Chondrocyte (in vitro differentiated cells): ENCODE data around the gene RPTOR. TPM values are rescaled to one million over a fixed set of nuclear protein-coding genes. Genes with fewer than 3 reads are reported as not detected.
A peak's percentile ranks its signal among the peaks of the same experiment; 100 is the strongest.

ENCODE experiments used
- DNase-seq: peaks from one replicate; pipeline ENCODE4 v3.0.0; 2021; ENCODE audit warnings: mixed read lengths, low spot score
- H3K27ac Mint-ChIP-seq: one replicate; pipeline ENCODE4 v1.8.0; 2021; ENCODE audit warnings: mild to moderate bottlenecking, moderate library complexity, mixed read lengths; ENCODE audit not compliant: unreplicated experiment
- H3K27me3 Mint-ChIP-seq: 2 replicates; pipeline ENCODE4 v1.8.0; 2021; ENCODE audit warnings: low read depth, mixed read lengths
- H3K36me3 Mint-ChIP-seq: 2 replicates; pipeline ENCODE4 v1.8.0; 2021; ENCODE audit warnings: low read depth, mixed read lengths
- H3K4me1 Mint-ChIP-seq: 2 replicates; pipeline ENCODE4 v1.8.0; 2021; ENCODE audit warnings: low read depth, mild to moderate bottlenecking, mixed read lengths
- H3K4me3 Mint-ChIP-seq: one replicate; pipeline ENCODE4 v1.8.0; 2021; ENCODE audit warnings: mild to moderate bottlenecking, moderate library complexity, mixed read lengths; ENCODE audit not compliant: unreplicated experiment
- H3K9me3 Mint-ChIP-seq: 2 replicates; pipeline ENCODE4 v1.8.0; 2021; ENCODE audit warnings: low read depth, mixed read lengths
- CTCF ChIP-seq: fragments of 200-600 bp; sonication (generic); IDR thresholded peaks from 2 replicates; pipeline ENCODE4 v1.5.0; 2021; ENCODE audit warnings: antibody characterized with exemption, mild to moderate bottlenecking, moderate library complexity
- total RNA-seq: library from RNA; stranded (reverse); gene quantifications from 3 replicates; pipeline ENCODE4 v1.2.1, GENCODE V29; 2021

RPTOR gene
- total RNA-seq, 1 donor from 2014 or later: 30.9 TPM

GRCh38 chr17:80918731-80919130 is 374.1 kb downstream of the RPTOR start:
- Mint-ChIP-seq H3K9me3 (no peaks in the 10 kb centered on the region), H3K36me3 (peaks cover 11% of the 10 kb centered on the region), H3K4me3 (no peak overlapping the region), H3K4me1 (peaks cover 42% of the 10 kb centered on the region), H3K27me3 (no peaks in the 10 kb centered on the region), H3K27ac (peak overlapping the region; percentile 86)
- TF ChIP-seq CTCF: no peak
- peak; percentile 47 for DNase-seq

GRCh38 chr17:80919331-80920311 is 375.0 kb downstream of the RPTOR start:
- DNase-seq: peak; percentile 85
- Mint-ChIP-seq H3K36me3 (peaks cover 12% of the 10 kb centered on the region), H3K4me3 (peak overlapping the region; percentile 9), H3K9me3 (no peaks in the 10 kb centered on the region), H3K4me1 (peaks cover 42% of the 10 kb centered on the region), H3K27me3 (no peaks in the 10 kb centered on the region), H3K27ac (peak overlapping the region; percentile 86)
- no peak for TF ChIP-seq CTCF

GRCh38 chr17:80920441-80920840 is 375.8 kb downstream of the RPTOR start:
- peaks cover 42% of the 10 kb centered on the region for H3K4me1 Mint-ChIP-seq
- peak overlapping the region; percentile 1 for H3K4me3 Mint-ChIP-seq
- no peaks in the 10 kb centered on the region for H3K27me3 Mint-ChIP-seq
- H3K27ac Mint-ChIP-seq: peak overlapping the region; percentile 86
- TF ChIP-seq CTCF: no peak
- no peaks in the 10 kb centered on the region for H3K9me3 Mint-ChIP-seq
- peaks cover 14% of the 10 kb centered on the region for H3K36me3 Mint-ChIP-seq
- DNase-seq: peak; percentile 94

GRCh38 chr17:80921159-80921558 is 376.5 kb downstream of the RPTOR start:
- no peaks in the 10 kb centered on the region for H3K27me3 Mint-ChIP-seq
- peak overlapping the region; percentile 86 for H3K27ac Mint-ChIP-seq
- H3K9me3 Mint-ChIP-seq: no peaks in the 10 kb centered on the region
- DNase-seq: peak; percentile 81
- H3K36me3 Mint-ChIP-seq: peaks cover 10% of the 10 kb centered on the region
- no peak for TF ChIP-seq CTCF
- no peak overlapping the region for H3K4me3 Mint-ChIP-seq
- H3K4me1 Mint-ChIP-seq: peaks cover 45% of the 10 kb centered on the region

GRCh38 chr17:80921741-80922579 is 377.3 kb downstream of the RPTOR start:
- Mint-ChIP-seq H3K4me1 (peaks cover 53% of the 10 kb centered on the region), H3K4me3 (no peak overlapping the region), H3K27ac (no peak overlapping the region), H3K36me3 (peaks cover 8% of the 10 kb centered on the region), H3K9me3 (no peaks in the 10 kb centered on the region), H3K27me3 (no peaks in the 10 kb centered on the region)
- peak; percentile 83 for DNase-seq
- TF ChIP-seq CTCF: no peak
